HG02610 (cell line): Measurements from ENCODE around the gene HSPA9.
A peak's percentile ranks its signal among the peaks of the same experiment; 100 is the strongest.

Experiments
- ATAC-seq: cut with Tn5 transposase; IDR thresholded peaks from one replicate; pipeline ENCODE4 v1.9.1; 2021; ENCODE audit warnings: mild to moderate bottlenecking, moderate library complexity; ENCODE audit not compliant: unreplicated experiment

The HSPA9 gene

DNA sequence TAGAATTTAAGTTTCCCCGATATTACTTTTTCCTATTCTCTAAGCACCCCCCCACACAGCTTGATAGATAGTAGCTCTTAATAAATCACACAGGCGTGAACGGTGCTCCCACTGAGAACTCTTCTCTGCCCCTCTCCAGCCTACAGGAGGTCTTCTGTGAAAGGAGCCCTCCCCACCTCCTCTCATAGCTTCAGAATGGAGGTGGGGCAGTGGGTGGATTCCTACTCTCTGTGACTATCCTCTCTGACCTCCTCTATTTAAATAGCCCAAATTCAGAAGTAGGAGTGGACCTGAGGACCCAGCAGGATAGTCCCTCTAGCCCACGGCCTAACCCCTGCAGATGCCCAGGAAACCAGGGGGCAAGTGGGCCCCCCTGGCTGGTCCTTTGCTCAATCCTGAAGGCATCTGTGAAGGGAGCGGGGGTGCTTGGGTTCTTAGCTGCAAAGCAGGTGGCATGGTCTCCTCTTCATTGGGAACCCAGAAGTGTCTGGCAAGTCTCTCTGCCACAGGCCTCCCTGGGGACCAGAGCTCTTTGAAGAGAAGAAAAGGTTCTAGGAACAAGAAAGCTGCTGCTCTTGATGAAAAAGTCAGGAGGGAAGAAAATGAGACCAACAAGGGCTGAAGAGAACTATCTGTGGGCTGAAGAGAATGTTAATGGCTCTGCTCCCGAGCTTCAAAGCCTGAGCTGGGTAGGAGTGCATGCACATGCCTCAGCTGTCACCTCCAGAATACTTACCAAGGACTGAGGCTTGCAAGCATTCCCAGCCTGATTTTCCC, 21.1 kb upstream of the HSPA9 start:
- no peak for ATAC-seq

GRCh38 chr5:138595180-138595795, 20.1 kb upstream of the HSPA9 start:
- no peak for ATAC-seq

DNA sequence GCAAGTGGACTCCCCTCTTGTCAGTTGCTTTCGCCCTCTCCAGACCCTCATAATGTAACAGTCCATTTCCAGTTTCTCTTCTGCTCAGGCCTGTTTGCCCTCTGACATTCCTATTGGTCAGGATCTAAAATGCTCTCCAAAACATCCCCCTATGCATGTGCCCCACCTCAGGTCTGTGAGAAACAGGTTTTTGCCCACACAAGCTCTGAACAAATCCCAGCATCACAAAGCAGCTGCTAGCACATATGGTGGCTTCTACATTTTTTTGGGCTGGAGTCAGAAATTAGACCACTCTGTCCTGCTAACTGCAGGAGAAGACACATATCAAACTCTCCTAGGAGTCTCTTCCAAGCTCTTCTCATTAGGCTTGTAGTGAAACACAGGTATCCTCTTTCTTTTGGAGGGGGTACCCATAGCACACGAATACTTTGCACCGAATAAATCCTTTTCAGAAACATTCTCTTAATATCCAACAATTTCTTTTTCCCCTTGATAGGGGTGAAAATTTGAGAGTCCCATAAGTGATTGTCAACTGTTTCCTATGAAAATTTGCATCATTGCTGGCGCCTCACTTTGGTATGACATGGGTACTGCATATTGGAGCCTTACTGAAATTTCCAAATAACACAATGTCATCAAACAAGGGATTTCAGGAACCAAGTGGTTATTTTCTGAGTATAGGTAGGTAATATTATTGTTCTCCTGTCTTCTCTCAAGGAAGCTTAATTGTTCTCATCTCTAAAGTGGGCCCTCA, 19.3 kb upstream of the HSPA9 start:
- ATAC-seq = no peak

DNA sequence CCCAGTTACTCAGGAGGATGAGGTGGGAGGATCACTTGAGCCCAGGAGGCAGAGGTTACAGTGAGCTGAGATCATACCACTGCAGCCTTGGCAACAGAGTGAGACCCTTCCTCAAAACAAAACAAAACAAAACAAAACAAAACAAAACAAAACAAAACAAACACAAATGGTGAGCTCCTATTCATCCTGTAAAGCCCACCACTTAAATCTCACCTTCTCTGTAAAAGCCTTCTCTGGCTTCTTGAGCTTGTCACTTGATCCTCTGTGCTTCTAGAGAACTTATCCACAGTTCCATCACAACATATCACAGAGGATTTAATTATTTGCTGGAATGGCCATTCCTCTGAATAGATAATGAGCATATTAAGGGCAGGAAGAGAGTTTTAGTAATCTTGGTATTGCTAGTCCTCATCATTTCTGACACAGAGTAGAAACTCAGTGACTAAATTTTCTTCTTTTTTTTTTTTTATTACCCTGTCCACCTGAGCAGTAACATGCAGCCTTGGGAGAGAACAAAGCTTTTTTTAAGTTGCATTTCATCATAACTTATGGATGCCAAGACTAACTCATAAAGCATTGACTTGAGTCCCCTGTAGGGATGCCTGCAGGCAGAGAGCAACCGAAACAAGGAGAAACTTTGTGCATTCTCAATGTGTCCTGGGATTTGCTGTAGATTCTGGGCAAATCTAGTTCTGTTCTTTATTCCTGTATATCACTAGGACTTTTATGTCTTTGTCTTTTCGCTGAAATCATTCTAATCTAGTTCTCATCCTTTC, 13.0 kb upstream of the HSPA9 start:
- ATAC-seq = no peak

- no peak for ATAC-seq
Observed at GRCh38 chr5:138585157-138585556, 10.0 kb upstream of the HSPA9 start.

DNA sequence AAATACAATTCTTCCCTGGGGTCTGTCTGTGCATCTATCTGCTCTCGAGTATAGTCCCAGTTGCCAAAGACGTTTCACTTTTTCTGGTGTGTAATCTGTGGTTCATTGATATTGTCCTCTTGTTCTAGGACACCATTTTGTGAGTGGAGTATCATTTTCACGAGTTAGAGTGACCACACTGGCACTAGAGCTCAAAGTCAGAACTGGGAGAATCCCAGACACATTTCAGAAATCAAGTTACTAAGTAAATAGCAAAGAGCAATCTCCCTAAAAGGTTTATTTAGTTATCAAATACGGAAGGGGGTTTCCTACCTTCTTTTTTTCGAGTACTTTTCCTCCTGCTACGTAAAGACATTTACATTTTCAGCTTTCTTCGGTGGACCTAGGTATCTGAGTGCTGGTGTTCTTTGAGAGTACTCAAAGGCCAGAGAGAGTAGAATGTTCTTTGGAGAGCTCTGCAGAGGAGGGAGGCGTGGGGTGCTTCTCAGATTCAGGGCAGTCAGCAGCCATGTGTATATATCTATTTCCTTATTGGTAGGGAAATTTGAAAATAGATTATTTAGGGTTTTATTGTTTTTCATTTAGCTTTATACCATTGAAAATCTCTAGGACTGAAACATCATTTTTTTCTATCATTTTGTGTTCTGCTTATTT, 8.9 kb upstream of the HSPA9 start:
- no peak for ATAC-seq

- no peak for ATAC-seq
Observed at GRCh38 chr5:138582959-138583358, 7.8 kb upstream of the HSPA9 start.

- no peak for ATAC-seq
Observed at GRCh38 chr5:138580777-138581176, 5.6 kb upstream of the HSPA9 start.

DNA sequence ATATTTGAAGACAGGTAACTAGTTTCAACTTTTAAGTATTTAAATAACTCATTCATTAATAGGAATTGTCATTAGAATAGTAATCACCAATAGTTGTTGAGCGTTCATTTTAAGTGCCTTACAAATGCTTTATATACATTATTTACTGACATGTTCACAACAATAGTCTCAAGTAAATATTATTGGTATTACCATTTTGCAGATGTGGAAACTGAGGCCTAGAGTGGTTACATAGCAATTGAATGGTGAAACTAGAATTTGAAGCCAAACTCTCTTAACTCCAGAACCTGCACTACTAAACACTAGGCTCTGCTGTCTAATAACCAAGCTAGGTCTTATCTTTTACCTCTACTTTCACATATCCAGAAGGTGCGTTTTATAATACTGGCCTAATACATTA, 4.8 kb upstream of the HSPA9 start:
- no peak for ATAC-seq

DNA sequence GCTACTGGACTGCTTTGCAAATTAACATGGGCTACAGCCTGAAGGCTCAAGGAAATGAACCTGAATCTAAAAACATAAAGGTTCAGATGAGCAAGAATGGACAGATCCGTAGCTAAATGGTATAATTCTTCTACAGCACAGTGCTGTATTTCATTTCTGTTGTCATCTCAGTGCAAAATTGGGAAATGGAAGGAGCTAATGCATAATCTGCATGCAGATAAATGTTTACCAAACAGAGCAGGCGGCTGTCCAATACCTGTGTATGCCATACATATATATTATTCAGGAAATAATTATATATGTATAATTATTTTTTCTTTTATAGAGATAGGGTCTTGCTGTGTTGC, 4.3 kb upstream of the HSPA9 start:
- ATAC-seq = no peak

DNA sequence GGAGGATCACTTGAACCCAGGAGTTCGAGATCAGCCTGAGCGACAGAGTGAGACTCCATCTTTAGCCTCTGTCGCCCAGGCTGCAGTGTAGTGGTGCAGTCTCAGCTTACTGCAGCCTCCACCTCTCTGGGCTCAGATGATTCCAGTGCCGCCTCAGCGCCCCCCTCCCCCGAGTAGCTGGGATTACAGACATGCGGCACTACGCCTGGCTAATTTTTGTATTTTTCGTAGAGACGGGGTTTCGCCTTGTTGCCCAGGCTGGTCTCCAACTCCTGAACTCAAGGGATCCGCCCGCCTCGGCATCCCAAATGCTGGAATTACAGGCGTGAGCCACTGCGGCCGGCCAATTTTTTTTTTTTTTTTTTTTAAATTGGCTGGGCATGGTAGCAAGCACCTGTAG, 2.3 kb upstream of the HSPA9 start:
- ATAC-seq = no peak

- no peak for ATAC-seq
Observed at GRCh38 chr5:138574744-138575193, 432 bp downstream of the HSPA9 start.

DNA sequence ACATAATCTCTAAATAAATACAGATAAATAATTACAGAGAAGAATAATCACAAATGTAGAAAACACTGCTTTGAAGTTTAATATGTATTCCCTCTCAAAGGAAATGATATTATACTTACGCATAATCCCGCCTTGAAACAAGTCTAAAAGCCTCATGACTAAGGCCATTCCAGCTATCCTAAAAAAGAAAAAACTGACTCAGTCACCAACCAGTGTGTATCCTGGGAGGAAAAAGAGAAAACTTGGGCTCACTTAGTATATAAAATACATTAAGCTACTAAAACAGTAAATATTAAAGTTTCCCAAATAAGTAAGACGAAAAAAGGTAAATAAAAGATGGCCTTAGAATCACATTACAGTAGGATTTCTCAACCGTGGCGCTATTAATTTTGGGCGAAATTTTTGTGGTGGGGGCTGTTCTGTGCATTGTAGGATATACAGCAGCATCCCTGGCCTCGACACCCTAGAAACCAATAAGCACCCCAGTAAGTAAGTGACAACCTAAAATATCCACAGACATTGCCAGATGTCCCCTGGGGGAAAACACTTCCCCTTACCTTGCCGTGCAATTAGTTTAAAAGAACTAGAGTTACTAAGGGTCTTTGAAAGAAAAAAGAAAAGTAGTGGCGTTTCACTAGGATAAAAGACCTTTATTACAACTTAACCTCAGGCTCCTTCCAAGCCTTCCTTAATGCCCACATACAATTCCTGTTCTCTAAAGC, 1.1 kb downstream of the HSPA9 start:
- ATAC-seq = no peak

DNA sequence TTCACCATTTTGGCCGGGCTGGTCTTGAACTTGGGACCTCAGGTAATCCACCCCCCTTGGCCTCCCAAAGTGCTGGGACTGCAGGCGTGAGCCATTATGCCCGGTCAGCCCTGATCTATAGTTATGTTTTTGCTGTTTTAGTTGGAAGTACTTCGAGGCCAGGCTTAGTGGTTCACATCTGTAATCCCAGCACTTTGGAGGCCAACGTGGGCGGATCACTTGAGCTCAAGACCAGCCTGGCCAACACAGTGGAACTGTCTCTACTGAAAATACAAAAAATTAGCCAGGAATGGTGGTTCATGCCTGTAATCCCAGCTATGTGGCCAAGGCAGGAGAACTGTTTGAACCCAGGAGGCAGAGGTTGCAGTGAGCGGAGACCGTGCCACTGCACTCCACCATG, 2.0 kb downstream of the HSPA9 start:
- ATAC-seq = no peak

GRCh38 chr5:138570871-138571270, 4.3 kb downstream of the HSPA9 start:
- ATAC-seq = no peak

DNA sequence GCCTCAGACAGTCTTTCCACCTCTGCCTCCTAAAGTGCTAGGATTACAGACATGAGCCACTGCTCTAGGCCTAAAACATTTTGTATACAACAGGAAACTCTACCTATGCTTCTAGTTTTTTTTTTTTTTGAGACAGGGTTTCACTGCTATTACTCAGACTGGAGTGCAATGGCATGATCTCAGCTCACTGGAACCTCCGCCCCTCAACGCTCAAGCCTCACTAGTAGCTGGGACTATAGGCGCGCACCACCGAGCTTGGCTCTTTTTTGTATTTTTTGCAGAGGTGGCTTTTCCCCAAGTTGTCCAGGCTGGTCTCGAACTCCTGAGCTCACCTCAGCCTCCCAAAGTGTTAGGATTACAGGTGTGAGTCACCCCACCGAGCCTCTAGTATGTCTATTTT, 5.4 kb downstream of the HSPA9 start:
- ATAC-seq = no peak

GRCh38 chr5:138568061-138568824, 7.0 kb downstream of the HSPA9 start:
- no peak for ATAC-seq

- no peak for ATAC-seq
Observed at GRCh38 chr5:138566792-138567191, 8.4 kb downstream of the HSPA9 start.

DNA sequence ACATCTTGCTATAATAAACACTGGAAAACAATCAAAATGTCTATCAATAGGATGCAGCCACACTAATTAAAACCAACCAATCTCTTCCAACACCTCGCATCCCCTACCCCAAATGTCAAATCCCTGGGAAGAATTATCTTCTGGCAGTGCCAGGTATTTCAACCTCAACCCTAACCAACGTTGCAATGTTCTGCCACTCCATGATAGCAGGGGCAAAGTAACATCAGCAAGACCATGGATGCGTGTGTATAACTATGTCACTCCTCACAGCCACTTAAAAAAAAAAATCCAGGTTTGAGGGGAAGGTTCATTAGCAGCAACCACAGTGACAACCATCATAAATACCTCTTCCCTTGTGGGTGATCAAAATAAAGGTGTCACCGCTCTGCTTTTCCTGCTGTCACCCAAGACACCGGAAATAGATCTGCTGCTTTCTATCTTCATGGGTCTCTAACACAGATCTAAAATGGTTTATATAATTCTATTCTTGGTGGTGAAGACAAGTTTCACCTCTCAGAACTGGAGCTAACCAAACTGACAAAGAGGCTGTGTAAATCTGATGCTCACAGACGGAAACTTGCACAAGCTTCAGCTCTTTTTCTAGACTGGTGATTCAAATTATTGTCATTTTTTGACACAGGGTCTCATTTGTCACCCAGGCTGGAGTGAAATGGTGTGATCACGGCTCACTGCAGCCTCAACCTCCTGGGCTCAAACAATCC, 9.9 kb downstream of the HSPA9 start:
- peak; percentile 43 for ATAC-seq
